Endothelial cell of umbilical vein (primary cell): ENCODE measurements around the gene NPM1. TPM values are rescaled to one million over a fixed set of nuclear protein-coding genes. Genes with fewer than 3 reads are reported as not detected.

Experiments
- BruUV-seq: library from RNA; stranded (reverse); fragments of 400-500 nt; replicated peaks from 2 replicates; lab custom pipeline; 2021; lab: Mats Ljungman, UMichigan
- CTCF ChIA-PET: fragments of 300-600, 350-600 bp; sonication (Branson Sonifier 250); formaldehyde crosslinking; loops from one replicate; lab custom pipeline; 2021; ENCODE audit warnings: antibody characterized with exemption, inconsistent platforms; lab: Charles Lee
- POLR2A ChIA-PET: fragments of 300-600, 350-600 bp; sonication (Branson Sonifier 250); formaldehyde crosslinking; loops from one replicate; lab custom pipeline; 2021; ENCODE audit warnings: antibody characterized with exemption, inconsistent platforms; lab: Charles Lee
- DNase-seq: peaks from one replicate; pipeline ENCODE4 v3.0.0-alpha.2; 2011; ENCODE audit warnings: low read depth, low spot score
- FAIRE-seq: peaks from 2 replicates; lab custom pipeline; 2011; peaks lifted over from hg19 to GRCh38; lab: Jason Lieb, UNC
- H2AFZ ChIP-seq: 2 replicates; pipeline ENCODE4 v1.6.0; 2012; ENCODE audit warnings: low read depth, low read length, control low read depth, inconsistent platforms
- H3K27ac ChIP-seq: 2 replicates; pipeline ENCODE4 v1.5.1; 2011; ENCODE audit warnings: low read depth, mild to moderate bottlenecking, control low read depth, low read length, moderate library complexity; ENCODE audit not compliant: insufficient read depth
- H3K27me3 ChIP-seq, 2 experiments: 2 replicates each; pipeline versions ENCODE4 v1.6.0 to v1.6.1; 2011; ENCODE audit warnings: low read length in 2 of 2, mixed read lengths in 1 of 2; ENCODE audit not compliant: control insufficient read depth in 2 of 2, insufficient read depth in 2 of 2
- H3K36me3 ChIP-seq, 2 experiments: 2 replicates in 1 of 2; 3 replicates in 1 of 2; pipeline ENCODE4 v1.5.1; 2011; ENCODE audit warnings: low read length in 2 of 2, mild to moderate bottlenecking in 1 of 2, moderate library complexity in 1 of 2; ENCODE audit not compliant: control insufficient read depth in 2 of 2, insufficient read depth in 2 of 2; ENCODE audit errors: extremely low read depth in 1 of 2
- H3K4me1 ChIP-seq: 3 replicates; pipeline ENCODE4 v1.5.1; 2011; ENCODE audit warnings: mild to moderate bottlenecking, low read length; ENCODE audit not compliant: control insufficient read depth, insufficient read depth; ENCODE audit errors: extremely low read depth
- H3K4me2 ChIP-seq: 2 replicates; pipeline ENCODE4 v1.6.1; 2011; ENCODE audit warnings: low read length, control low read depth, mixed read lengths; ENCODE audit not compliant: insufficient read depth
- H3K4me3 ChIP-seq, 3 experiments: fragments of 200-600 bp in 1 of 3; sonication (generic), shearing (Covaris generic) in 1 of 3; replicated peaks in 1 of 3; 2 replicates each; pipeline ENCODE4 v1.5.1; 2011 to 2016; ENCODE audit warnings: control low read depth in 3 of 3, low read length in 3 of 3, mild to moderate bottlenecking in 2 of 3, inconsistent platforms in 1 of 3, low read depth in 1 of 3, moderate library complexity in 1 of 3; ENCODE audit not compliant: insufficient read depth in 1 of 3
- H3K79me2 ChIP-seq: 2 replicates; pipeline ENCODE4 v1.6.0; 2012; ENCODE audit warnings: low read length, inconsistent platforms; ENCODE audit not compliant: control insufficient read depth, insufficient read depth
- H3K9ac ChIP-seq: replicated peaks from 2 replicates; pipeline ENCODE3; 2011; ENCODE audit warnings: low read length, control low read depth; ENCODE audit not compliant: insufficient read depth; ENCODE audit errors: extremely low read depth
- H3K9me1 ChIP-seq: replicated peaks from 3 replicates; pipeline ENCODE4 v1.6.0; 2011; ENCODE audit warnings: mild to moderate bottlenecking, low read length; ENCODE audit not compliant: control insufficient read depth, insufficient read depth; ENCODE audit errors: extremely low read depth
- H3K9me3 ChIP-seq: replicated peaks from 2 replicates; pipeline ENCODE4 v1.5.1; 2012; ENCODE audit warnings: low read length, inconsistent platforms; ENCODE audit not compliant: control insufficient read depth, insufficient read depth
- H4K20me1 ChIP-seq: replicated peaks from 2 replicates; pipeline ENCODE3; 2011; ENCODE audit warnings: mild to moderate bottlenecking, low read length; ENCODE audit not compliant: control insufficient read depth, insufficient read depth; ENCODE audit errors: extremely low read depth
- EZH2 ChIP-seq: IDR thresholded peaks from 2 replicates; pipeline ENCODE4 v1.6.1; 2012; ENCODE audit warnings: borderline replicate concordance, low read depth, mild to moderate bottlenecking, moderate library complexity, low read length, inconsistent platforms; ENCODE audit not compliant: severe bottlenecking
- FOS ChIP-seq: IDR thresholded peaks from 2 replicates; pipeline ENCODE4 v1.6.1; 2011; ENCODE audit warnings: mild to moderate bottlenecking, low read length, moderate library complexity, borderline replicate concordance; ENCODE audit not compliant: insufficient read depth
- GATA2 ChIP-seq: IDR thresholded peaks from 2 replicates; pipeline ENCODE4 v1.7.0; 2011; ENCODE audit warnings: low read depth, mild to moderate bottlenecking, moderate library complexity, mixed read lengths, low read length; ENCODE audit not compliant: insufficient read length, insufficient read depth
- JUN ChIP-seq: IDR thresholded peaks from 2 replicates; pipeline ENCODE4 v1.6.1; 2011; ENCODE audit warnings: borderline replicate concordance, low read depth; ENCODE audit not compliant: insufficient read length, insufficient read depth
- MYC ChIP-seq: IDR thresholded peaks from one replicate; pipeline ENCODE4 v1.6.1; 2011; ENCODE audit warnings: mild to moderate bottlenecking, low read depth, low read length
- POLR2A ChIP-seq: IDR thresholded peaks from 2 replicates; pipeline ENCODE4 v1.6.1; 2012; ENCODE audit warnings: low read depth, mild to moderate bottlenecking, control low read depth, low read length
- POLR2AphosphoS5 ChIP-seq: IDR thresholded peaks from 2 replicates; pipeline ENCODE4 v1.6.1; 2012; ENCODE audit warnings: low read depth, mild to moderate bottlenecking, control low read depth, low read length, moderate library complexity; ENCODE audit not compliant: insufficient read depth
- dilution Hi-C: fragments of 300-500 bp; cut with MboI; formaldehyde crosslinking; loops from one replicate; pipeline ENCODE4 v1.15.0; 2019; ENCODE audit warnings: low sequenced_read_pairs; ENCODE audit not compliant: extremely low pct_ligation_motif_present
- intact Hi-C: fragments of 100-400 bp; cut with micrococcal nuclease; formaldehyde crosslinking; loops from one replicate; pipeline ENCODE4 v1.10.0; 2022
- polyA plus RNA-seq, 4 experiments: library from polyadenylated mRNA; depleted of rRNA in 3 of 4; stranded (reverse) in 3 of 4; unstranded in 1 of 4; fragments of >200 nt; gene quantifications; 2 replicates each; pipeline versions ENCODE4 v1.2.1 to v1.2.3, GENCODE V29; 2011 to 2012; ENCODE audit warnings: missing spikeins in 1 of 4
- total RNA-seq: library from RNA; stranded (reverse); gene quantifications from 2 replicates; pipeline ENCODE4 v1.2.3, GENCODE V29; 2021
- TF ChIP-seq, protein P1 (sequence below): IDR thresholded peaks from 2 replicates; pipeline ENCODE4 v1.6.1; 2011; ENCODE audit not compliant: insufficient read depth, insufficient read length
- TF ChIP-seq, protein P2 (sequence below), 2 donors: IDR thresholded peaks; 1 replicate in 1 of 2; 2 replicates in 1 of 2; pipeline ENCODE4 v1.5.1; 2011; ENCODE audit warnings: low read length in 2 of 2, mild to moderate bottlenecking in 2 of 2, moderate library complexity in 2 of 2, control low read depth in 1 of 2, inconsistent platforms in 1 of 2, low read depth in 1 of 2; ENCODE audit not compliant: insufficient read depth in 1 of 2; ENCODE audit errors: extremely low read depth in 1 of 2

Gene NPM1
- total and polyA plus RNA-seq, 2 donors (not counting 3 experiments of a cell fraction or from before 2014, with no cell fraction given), result 618 to 1,695 TPM

DNA sequence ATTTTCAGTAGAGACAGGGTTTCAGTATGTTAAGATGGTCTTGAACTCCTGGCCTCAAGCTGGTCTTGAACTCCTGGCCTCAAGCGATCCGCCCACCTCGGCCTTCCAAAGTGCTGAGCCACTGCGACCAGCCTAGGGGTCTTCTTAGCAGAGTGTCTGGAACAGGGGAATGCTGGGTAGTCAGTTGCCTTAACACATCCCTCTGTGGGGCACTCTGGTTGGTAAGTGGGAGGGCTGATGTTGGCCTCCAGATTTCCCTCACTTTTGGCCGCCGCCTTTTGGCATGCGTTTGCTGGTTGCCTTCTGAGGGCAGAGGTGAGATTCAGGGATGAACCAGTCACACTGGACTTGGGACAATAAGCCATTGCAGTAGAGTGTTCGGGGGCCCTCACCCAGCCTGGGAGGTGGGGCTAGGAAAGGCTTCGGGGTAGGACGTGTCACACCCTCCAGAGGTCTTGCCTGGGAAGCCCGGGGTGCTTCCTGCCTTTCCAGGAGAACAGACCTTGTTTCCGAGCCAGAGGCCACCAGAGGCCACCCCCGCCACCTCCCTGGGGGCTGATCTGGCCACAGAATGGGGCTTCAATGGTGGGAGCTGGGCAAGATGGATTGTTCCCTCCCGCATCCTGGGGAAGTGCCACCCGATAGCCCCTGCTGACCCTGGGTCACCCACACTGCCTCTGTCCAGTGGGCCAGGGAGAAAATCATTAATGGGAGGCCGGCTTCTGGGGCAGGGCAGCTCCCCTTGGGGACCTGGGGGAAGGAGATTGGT, 45.1 kb downstream of the NPM1 start:
- DNase-seq (no peak), FAIRE-seq (no peak)
- ChIA-PET CTCF (no interaction called here), POLR2A (no interaction called here)
- H3K9me1 ChIP-seq, result no peaks in the 10 kb centered on the region
- no peak overlapping the region for H2AFZ ChIP-seq
- dilution Hi-C loops, result no loop called here
- no peak for TF ChIP-seq POLR2AphosphoS5
- TF ChIP-seq, protein P1, sequence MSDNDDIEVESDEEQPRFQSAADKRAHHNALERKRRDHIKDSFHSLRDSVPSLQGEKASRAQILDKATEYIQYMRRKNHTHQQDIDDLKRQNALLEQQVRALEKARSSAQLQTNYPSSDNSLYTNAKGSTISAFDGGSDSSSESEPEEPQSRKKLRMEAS, result no peak
- no peak for TF ChIP-seq JUN
- no peak for TF ChIP-seq POLR2A
- TF ChIP-seq GATA2, result no peak
- no peak for TF ChIP-seq EZH2
- no peak for TF ChIP-seq FOS
- TF ChIP-seq, protein P2, sequence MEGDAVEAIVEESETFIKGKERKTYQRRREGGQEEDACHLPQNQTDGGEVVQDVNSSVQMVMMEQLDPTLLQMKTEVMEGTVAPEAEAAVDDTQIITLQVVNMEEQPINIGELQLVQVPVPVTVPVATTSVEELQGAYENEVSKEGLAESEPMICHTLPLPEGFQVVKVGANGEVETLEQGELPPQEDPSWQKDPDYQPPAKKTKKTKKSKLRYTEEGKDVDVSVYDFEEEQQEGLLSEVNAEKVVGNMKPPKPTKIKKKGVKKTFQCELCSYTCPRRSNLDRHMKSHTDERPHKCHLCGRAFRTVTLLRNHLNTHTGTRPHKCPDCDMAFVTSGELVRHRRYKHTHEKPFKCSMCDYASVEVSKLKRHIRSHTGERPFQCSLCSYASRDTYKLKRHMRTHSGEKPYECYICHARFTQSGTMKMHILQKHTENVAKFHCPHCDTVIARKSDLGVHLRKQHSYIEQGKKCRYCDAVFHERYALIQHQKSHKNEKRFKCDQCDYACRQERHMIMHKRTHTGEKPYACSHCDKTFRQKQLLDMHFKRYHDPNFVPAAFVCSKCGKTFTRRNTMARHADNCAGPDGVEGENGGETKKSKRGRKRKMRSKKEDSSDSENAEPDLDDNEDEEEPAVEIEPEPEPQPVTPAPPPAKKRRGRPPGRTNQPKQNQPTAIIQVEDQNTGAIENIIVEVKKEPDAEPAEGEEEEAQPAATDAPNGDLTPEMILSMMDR (IDR thresholded peaks at IDR 0.05; ENCODE audit: extremely low read depth in 1 of 2, insufficient read depth in 1 of 2, low read depth in 1 of 2, low read length in 2 of 2), result no peak
- no peak for TF ChIP-seq MYC
- no peak overlapping the region for H3K9ac ChIP-seq
- BruUV-seq, result no TSS peak
- no peak overlapping the region for H3K27ac ChIP-seq
- no peaks in the 10 kb centered on the region for H3K9me3 ChIP-seq
- no peak overlapping the region for H3K4me3 ChIP-seq
- no peaks in the 10 kb centered on the region for H3K27me3 ChIP-seq
- no peaks in the 10 kb centered on the region for H3K79me2 ChIP-seq
- no peaks in the 10 kb centered on the region for H3K36me3 ChIP-seq
- intact Hi-C loops, result no loop called here
- H3K4me2 ChIP-seq, result no peak overlapping the region
- H4K20me1 ChIP-seq, result no peaks in the 10 kb centered on the region
- no peaks in the 10 kb centered on the region for H3K4me1 ChIP-seq
